NCI-H2227 (cell line): ENCODE data around the gene STIMATE.

Experiments used
- DNase-seq: peaks from one replicate; lab custom pipeline; 2025; ENCODE audit not compliant: unreplicated experiment; lab: John Stamatoyannopoulos, UW

STIMATE gene

GRCh38 chr3:52824037-52824436 is 73.3 kb downstream of the STIMATE start:
- DNase-seq = no peak

DNA sequence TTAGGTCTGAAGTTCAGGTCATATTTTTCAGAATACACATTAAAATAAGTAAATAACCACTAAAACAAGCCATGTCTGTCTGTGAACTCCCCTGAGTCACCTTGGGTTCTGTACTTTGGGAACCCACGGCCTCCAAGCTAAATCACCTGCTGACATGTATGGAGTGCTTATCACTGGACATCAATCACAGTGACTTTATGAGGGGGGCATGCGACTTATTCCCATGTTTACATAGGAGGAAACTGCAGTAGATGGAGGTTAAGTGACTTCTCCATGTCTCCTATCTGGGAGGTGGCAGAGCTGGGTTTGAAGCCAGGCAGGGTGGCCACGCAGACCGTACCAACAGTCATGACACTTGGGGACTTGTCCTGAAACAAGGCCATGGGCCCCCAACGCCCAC is 75.0 kb downstream of the STIMATE start:
- DNase-seq = no peak

DNA sequence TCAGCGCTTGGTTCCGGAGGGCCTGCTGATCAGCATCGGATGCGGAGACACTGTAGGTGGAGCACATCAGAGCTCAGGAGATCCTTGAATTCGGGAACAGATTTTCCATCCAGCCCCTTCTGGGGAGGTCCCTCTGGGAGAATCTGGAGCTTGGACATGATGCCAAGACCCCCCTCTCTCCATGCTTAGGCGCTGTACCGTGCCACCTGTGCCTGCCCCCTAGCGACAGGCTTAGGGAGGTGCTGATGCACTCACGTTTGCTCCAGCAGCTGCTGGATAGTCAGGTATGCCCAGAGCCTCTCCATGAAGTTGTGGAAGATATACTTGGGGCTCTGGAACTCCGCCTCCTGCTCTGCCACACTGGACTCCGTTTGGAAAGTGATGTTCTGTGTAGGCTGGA is 76.6 kb downstream of the STIMATE start:
- DNase-seq = peak; percentile 10

GRCh38 chr3:52819936-52820335 is 77.4 kb downstream of the STIMATE start:
- no peak for DNase-seq

- no peak for DNase-seq
Observed at GRCh38 chr3:52817860-52818259, 79.5 kb downstream of the STIMATE start.

DNA sequence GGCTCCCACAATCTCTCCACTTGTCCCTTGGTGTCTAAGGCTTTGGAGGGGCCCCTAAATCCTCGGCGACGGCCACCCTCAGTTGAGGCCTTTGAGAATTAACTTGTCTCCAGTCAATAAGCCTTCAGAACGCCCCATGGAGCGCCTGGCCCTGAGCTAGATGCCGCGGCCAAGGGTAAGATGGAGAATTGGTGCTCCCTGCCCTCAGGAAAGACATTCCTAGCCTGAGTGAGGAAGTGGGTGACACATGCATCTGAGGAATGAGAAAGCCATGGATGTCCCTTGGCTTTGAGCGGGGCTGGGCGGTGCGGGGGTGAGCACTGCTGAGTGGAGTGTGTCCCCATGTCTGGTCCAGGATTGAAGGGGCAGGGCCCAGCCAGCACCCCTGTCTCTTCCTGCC is 80.1 kb downstream of the STIMATE start:
- DNase-seq = no peak

DNA sequence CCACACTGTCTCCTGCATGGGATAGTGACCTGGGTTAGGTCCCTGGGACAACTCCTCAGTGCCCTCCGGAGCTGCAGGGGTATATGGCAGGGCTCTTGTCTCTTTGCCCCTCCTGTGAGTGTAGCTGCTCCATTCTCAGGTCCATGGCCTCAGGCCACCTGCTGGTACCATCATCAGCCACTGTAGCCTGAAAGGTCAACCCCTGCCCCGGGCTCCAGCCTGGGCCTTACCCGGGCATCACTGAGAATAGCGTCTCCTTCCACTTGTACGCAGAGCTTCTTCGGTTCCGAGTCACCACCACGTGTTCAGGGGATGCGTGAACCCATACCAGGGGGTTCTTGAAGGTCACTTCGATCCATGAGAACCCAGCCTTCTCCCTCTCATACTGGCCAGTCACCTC is 80.7 kb downstream of the STIMATE start:
- no peak for DNase-seq

GRCh38 chr3:52816199-52816598 is 81.1 kb downstream of the STIMATE start:
- no peak for DNase-seq

DNA sequence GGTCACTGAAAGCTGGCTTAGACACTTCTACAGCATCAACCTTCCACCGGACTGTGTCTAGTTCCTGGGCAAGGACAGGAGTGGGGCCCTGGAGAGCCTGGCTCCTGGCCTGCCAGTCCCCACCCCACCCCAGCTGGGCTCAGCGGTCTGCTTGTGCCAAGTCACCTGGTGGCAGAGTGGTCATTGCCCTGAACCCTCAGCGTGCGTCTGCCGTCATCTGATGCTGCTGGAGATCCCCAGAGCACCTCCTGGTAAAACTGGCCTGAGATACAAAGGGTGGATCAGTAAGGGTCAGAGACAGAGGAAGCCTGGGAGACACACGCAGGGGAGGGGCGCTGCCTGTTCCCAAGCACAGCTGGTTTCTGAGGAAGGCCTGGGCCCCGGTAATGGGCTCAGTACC is 83.5 kb downstream of the STIMATE start:
- DNase-seq = no peak

- no peak for DNase-seq
Observed at GRCh38 chr3:52811452-52812011, 85.8 kb downstream of the STIMATE start.

DNA sequence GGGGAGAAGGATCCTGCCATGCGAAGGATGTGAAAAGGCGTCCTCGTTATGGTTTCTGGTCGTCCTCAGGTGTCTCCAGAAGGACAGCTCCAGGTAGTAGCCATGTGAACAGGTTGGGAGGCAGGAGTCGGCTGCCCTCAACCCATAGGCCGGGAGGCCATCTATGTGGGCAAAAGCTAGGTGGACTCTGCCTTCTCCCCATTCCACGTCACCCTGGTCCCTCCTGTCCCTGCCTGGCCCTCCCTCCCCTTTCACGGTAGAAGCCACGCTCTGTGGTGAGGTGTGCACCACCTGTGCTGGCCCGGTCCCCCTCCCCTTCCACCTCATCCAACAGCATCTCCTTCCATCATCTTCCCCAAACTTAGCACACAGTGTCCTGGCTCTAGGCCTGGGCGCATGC is 86.4 kb downstream of the STIMATE start:
- no peak for DNase-seq

DNA sequence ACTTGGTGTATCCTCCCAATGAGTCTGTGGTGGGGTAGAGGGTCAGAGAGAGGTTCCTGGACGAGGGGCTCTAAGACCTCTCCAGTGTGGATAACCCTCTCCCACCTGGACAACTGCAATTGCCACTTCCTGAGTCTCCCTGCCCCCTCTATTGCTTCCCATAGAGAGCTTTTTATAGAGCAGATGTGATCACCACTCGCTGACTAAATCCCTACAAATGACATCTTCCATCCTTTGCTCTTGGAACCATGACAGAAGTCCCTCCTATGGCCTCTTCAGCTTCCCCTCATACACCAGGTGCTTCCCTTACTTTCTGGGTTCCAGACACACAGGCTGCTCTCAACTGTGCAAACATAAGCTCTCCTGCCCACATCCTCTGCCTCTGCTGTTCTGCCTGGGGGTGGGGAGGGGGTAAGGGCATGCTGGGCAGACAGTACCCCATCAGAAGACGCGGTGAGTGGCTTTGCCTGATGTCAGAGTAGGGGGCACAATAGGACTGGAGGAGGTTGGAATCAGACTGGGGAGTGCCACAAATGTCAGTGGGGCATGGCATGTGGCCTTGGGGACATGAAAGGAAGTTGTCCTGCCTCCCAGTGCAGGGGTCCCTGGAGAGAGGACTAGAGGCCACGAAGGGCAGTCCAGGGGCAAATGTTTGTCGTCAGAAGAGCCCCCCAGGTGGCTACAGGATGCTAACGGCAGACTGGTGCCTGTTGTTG is 87.5 kb downstream of the STIMATE start:
- no peak for DNase-seq

GRCh38 chr3:52809149-52809548 is 88.2 kb downstream of the STIMATE start:
- DNase-seq = no peak

DNA sequence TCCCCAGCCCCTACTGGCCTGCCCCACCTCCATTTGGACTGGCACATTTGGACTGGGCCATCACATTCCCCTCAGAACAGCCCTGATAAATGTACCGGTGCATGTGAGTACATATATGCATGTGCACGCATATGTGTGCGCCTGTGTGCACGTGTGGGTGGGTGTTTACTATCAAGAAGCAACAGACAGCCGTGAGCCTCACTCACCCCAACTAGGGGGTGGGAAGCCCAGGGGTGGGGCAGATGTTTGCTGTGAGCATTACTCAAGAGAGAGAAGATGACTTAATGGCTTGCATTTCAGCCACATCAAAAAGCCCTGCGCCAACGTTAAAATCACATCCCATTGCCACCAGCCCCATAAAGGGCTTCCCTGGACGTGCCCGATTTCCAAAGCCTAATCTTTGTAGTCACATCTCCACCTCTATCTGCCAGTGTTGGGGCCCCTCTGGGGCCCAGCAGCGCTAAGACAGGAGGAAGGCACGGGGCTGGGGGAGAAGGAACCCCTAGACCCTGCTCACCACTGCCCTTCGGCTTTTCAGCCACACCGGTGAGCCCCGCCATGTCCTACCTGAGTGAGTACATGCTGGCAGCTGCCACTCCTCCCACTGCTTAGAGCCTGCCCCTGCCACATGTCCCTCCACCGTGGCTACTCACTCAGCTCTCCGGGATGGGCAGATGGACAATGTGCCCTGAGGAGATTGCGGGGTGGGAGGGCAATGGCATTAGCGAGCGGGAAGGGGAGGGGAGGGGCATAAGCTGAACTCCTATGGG is 91.9 kb downstream of the STIMATE start:
- no peak for DNase-seq

DNA sequence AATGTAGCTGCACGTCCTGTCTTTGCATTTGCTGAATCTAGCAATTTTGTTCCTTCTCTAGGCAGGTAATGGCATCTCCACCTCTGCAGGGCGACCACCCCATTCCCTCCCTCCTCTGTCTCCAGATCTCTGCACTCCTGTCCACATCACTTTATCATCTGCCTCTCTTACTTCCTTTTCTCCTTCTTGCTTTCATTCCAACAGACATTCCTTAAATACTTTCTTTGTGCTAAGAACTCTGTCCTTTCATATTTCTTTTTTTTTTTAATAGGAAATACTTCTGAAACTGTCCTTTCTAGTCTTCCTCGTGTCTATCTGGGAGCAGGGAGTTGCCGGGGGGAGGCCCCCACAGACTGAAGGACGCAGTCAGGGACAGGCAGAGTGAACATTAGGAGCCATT is 95.5 kb downstream of the STIMATE start:
- DNase-seq = no peak

DNA sequence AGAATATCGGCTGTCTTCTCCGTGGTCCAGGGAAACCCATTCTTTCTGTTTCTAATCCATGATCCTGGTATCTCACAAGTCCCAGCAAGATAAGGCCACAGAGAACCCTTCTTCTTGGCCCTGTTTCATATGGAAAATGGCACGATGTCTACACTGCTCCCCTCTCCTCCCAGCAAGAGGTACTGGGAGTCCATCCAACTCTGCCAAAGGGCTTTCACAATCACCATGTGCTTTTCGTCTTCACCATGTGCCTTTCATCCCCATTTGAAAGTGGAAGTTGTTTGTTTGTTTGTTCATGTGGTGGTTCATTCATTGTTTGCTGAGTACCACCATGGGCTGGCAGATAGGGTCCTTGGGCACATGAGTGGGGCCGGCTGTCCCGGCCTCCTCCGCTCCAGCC is 97.3 kb downstream of the STIMATE start:
- DNase-seq = no peak

- no peak for DNase-seq
Observed at GRCh38 chr3:52798978-52799476, 98.3 kb downstream of the STIMATE start.

GRCh38 chr3:52798376-52798977 is 98.9 kb downstream of the STIMATE start:
- DNase-seq = no peak

DNA sequence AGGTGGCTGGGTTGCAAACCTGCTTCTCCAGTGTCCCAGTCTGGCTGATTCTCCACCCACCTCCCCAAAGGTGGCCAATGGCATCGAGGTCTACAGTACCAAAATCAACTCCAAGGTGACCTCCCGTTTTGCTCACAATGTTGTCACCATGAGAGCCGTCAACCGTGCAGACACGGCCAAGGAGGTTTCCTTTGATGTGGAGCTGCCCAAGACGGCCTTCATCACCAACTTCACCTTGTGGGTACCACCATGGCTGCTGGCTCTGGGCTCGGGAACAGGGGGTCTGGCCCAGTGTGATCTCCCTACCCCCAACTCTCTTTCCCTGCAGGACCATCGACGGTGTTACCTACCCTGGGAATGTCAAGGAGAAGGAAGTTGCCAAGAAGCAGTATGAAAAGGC is 100.9 kb downstream of the STIMATE start:
- DNase-seq = no peak

DNA sequence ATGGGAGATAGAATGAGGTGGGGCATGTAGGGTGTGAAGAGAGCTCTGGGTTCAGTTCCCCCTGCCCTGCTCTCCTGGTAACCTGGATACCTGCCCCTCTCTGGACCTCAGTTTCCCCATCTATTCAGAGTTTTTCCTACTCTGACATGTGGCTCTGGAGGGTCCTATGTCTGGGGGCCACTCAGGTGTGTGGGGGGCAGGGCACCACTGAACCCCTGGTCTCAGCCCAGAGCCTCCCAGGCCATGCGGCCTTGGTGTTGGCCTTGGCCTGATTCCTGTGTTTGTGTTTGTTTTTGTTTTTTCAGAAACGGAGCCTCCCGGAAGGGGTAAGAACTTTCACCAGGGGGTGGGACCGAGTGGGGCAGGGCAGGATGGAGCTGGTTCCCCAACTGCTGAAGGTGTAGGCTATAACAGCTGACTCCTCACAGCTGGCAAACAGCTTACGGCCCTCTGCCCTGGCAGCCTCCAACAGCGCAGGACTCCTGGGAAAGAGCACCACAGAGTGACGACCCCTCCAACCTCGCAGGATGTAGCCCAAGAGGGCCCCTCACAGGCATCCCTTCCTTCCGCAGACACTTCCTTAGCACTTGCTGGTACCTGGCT is 101.9 kb downstream of the STIMATE start:
- DNase-seq = no peak

DNA sequence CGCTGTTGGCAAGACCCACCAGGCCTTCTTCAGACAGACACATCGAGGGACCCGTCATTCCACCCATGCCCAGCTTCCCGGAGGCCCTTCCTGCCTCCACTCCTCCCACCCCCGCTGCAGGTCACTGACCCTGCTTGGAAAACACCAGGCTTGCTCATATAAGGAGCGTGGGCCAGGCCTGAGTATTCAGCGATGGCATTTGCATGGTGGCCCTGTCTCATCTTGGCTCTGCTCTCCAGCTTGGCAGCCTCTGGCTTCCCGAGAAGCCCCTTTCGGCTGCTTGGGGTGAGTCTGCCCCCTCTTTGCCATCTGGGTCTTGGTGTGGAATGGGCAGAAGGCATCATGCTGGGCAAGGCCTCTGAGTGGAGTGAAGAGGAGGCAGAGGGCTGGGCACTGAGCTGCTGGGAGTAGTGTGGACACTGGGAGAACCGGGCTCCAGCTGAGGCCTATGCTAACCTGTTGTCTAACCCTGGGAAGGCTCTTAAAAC is 102.7 kb downstream of the STIMATE start, which contains the start of gene ITIH3:
TSS of gene ITIH3 (plus strand) at position 185 of the 488 bp plus-strand sequence. CDS start at position 193, 8 bp downstream.
- DNase-seq = no peak
